DOHH2 (cell line): ENCODE results near the gene TTC7B.

Experiments used
- H3F3A ChIP-seq: fragments of 200-600 bp; sonication (generic), shearing (Covaris generic); 2 replicates; pipeline ENCODE4 v1.6.0; 2016; ENCODE audit warnings: antibody characterized with exemption, mild to moderate bottlenecking; ENCODE audit not compliant: control insufficient read depth, insufficient read depth
- H3K27ac ChIP-seq: fragments of 200-600 bp; sonication (generic); 2 replicates; pipeline ENCODE4 v1.5.1; 2014; ENCODE audit warnings: low read depth, mild to moderate bottlenecking, low read length, moderate library complexity
- H3K27me3 ChIP-seq: fragments of 200-600 bp; sonication (generic); 2 replicates; pipeline ENCODE4 v1.6.1; 2014; ENCODE audit warnings: mild to moderate bottlenecking, low read length, mixed read lengths; ENCODE audit not compliant: control insufficient read depth
- H3K36me3 ChIP-seq: fragments of 200-600 bp; sonication (generic); 2 replicates; pipeline ENCODE4 v1.6.1; 2014; ENCODE audit warnings: mild to moderate bottlenecking, low read length, moderate library complexity, mixed read lengths; ENCODE audit not compliant: control insufficient read depth
- H3K4me1 ChIP-seq: fragments of 200-600 bp; sonication (generic); 2 replicates; pipeline ENCODE4 v1.6.1; 2014; ENCODE audit warnings: mild to moderate bottlenecking, low read length, mixed read lengths; ENCODE audit not compliant: control insufficient read depth
- H3K4me2 ChIP-seq: fragments of 200-600 bp; sonication (generic); 2 replicates; pipeline ENCODE4 v1.6.0; 2014; ENCODE audit warnings: mild to moderate bottlenecking, low read length, moderate library complexity
- H3K4me3 ChIP-seq: fragments of 200-600 bp; sonication (generic); 2 replicates; pipeline ENCODE4 v1.5.1; 2014; ENCODE audit warnings: mild to moderate bottlenecking, low read length, mixed read lengths
- H3K79me2 ChIP-seq: fragments of 200-600 bp; sonication (generic); 2 replicates; pipeline ENCODE4 v1.6.1; 2014; ENCODE audit warnings: mild to moderate bottlenecking, low read length, mixed read lengths; ENCODE audit not compliant: control insufficient read depth
- H3K9me2 ChIP-seq: fragments of 200-600 bp; sonication (generic); replicated peaks from 2 replicates; pipeline ENCODE4 v1.6.1; 2014; ENCODE audit warnings: mild to moderate bottlenecking, low read length, mixed read lengths; ENCODE audit not compliant: control insufficient read depth
- H3K9me3 ChIP-seq: fragments of 200-600 bp; sonication (generic); 2 replicates; pipeline ENCODE4 v1.6.1; 2014; ENCODE audit warnings: antibody characterized with exemption, low read length, mixed read lengths; ENCODE audit not compliant: control insufficient read depth, insufficient read depth
- H4K20me1 ChIP-seq: fragments of 200-600 bp; sonication (generic); 2 replicates; pipeline ENCODE4 v1.6.0; 2014; ENCODE audit warnings: low read depth, mild to moderate bottlenecking, antibody characterized with exemption, low read length, moderate library complexity; ENCODE audit not compliant: control insufficient read depth, insufficient read depth
- EZH2phosphoT487 ChIP-seq: fragments of 200-600 bp; sonication (generic); IDR thresholded peaks from 2 replicates; pipeline ENCODE4 v1.6.1; 2017; ENCODE audit warnings: borderline replicate concordance, mild to moderate bottlenecking, antibody characterized with exemption, low read length, moderate library complexity, mixed read lengths
- TF ChIP-seq, protein P1 (sequence below): fragments of 200-600 bp; sonication (generic); IDR thresholded peaks from one replicate; pipeline ENCODE4 v1.5.1; 2014; ENCODE audit warnings: antibody characterized with exemption, mild to moderate bottlenecking, low read depth, low read length; ENCODE audit not compliant: poor library complexity, severe bottlenecking

Gene TTC7B

DNA sequence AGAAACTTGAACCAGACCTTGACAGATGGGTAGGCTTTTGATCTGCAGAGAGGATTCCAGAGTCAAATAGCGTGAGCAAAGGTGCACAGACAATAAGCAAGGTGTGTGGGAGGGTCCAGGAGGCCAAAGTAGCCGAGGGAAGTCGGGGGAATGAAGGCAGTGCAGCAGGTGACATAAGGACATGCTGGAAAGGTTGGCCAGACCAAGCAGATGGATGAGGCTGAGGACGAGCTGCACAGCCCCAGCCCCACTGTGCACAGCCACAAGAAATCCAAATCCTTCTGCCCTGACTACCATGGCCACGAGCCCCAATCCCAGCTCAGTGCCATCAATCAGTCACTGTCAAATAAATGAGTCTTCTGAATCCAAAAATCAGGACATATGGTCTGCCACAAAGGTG lies 5.4 kb downstream of the TTC7B start:
- Histone ChIP-seq H3K9me3 (no peaks in the 10 kb centered on the region), H3F3A (no peaks in the 10 kb centered on the region), H4K20me1 (no peaks in the 10 kb centered on the region), H3K4me2 (no peak overlapping the region), H3K79me2 (no peaks in the 10 kb centered on the region), H3K4me3 (no peak overlapping the region), H3K4me1 (no peaks in the 10 kb centered on the region), H3K9me2 (no peaks in the 10 kb centered on the region), H3K36me3 (no peaks in the 10 kb centered on the region), H3K27ac (no peak overlapping the region), H3K27me3 (peaks cover 9% of the 10 kb centered on the region)
- TF ChIP-seq, protein P1, sequence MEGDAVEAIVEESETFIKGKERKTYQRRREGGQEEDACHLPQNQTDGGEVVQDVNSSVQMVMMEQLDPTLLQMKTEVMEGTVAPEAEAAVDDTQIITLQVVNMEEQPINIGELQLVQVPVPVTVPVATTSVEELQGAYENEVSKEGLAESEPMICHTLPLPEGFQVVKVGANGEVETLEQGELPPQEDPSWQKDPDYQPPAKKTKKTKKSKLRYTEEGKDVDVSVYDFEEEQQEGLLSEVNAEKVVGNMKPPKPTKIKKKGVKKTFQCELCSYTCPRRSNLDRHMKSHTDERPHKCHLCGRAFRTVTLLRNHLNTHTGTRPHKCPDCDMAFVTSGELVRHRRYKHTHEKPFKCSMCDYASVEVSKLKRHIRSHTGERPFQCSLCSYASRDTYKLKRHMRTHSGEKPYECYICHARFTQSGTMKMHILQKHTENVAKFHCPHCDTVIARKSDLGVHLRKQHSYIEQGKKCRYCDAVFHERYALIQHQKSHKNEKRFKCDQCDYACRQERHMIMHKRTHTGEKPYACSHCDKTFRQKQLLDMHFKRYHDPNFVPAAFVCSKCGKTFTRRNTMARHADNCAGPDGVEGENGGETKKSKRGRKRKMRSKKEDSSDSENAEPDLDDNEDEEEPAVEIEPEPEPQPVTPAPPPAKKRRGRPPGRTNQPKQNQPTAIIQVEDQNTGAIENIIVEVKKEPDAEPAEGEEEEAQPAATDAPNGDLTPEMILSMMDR, result no peak
- TF ChIP-seq EZH2phosphoT487, result no peak

- no peak overlapping the region for H3K27ac ChIP-seq
- no peaks in the 10 kb centered on the region for H3K27me3 ChIP-seq
- H3K4me2 ChIP-seq, result no peak overlapping the region
- no peak overlapping the region for H3K4me3 ChIP-seq
- no peaks in the 10 kb centered on the region for H3K9me3 ChIP-seq
- H3K9me2 ChIP-seq, result no peaks in the 10 kb centered on the region
- no peaks in the 10 kb centered on the region for H3K4me1 ChIP-seq
- H3K79me2 ChIP-seq, result no peaks in the 10 kb centered on the region
- no peaks in the 10 kb centered on the region for H3F3A ChIP-seq
- no peak for TF ChIP-seq EZH2phosphoT487
- TF ChIP-seq, protein P1, result no peak
- no peaks in the 10 kb centered on the region for H3K36me3 ChIP-seq
- no peaks in the 10 kb centered on the region for H4K20me1 ChIP-seq
Measured at GRCh38 chr14:90809530-90810312, 6.5 kb downstream of the TTC7B start.

- H3K27ac ChIP-seq, result no peak overlapping the region
- TF ChIP-seq, protein P1, result no peak
- no peak for TF ChIP-seq EZH2phosphoT487
- H3K4me2 ChIP-seq, result no peak overlapping the region
- no peaks in the 10 kb centered on the region for H3K9me3 ChIP-seq
- H3K27me3 ChIP-seq, result no peaks in the 10 kb centered on the region
- no peaks in the 10 kb centered on the region for H3K36me3 ChIP-seq
- no peaks in the 10 kb centered on the region for H3F3A ChIP-seq
- no peaks in the 10 kb centered on the region for H3K4me1 ChIP-seq
- no peaks in the 10 kb centered on the region for H3K79me2 ChIP-seq
- no peak overlapping the region for H3K4me3 ChIP-seq
- no peaks in the 10 kb centered on the region for H4K20me1 ChIP-seq
- no peaks in the 10 kb centered on the region for H3K9me2 ChIP-seq
Measured at GRCh38 chr14:90808759-90809529, 7.3 kb downstream of the TTC7B start.
